ENCODE results near the gene PIGW.
"Not testable (repeated sequence)": the region's sequence is repeated elsewhere in the genome, so short reads cannot be mapped to it uniquely, and the experiment has no call there.

Gene PIGW, protein sequence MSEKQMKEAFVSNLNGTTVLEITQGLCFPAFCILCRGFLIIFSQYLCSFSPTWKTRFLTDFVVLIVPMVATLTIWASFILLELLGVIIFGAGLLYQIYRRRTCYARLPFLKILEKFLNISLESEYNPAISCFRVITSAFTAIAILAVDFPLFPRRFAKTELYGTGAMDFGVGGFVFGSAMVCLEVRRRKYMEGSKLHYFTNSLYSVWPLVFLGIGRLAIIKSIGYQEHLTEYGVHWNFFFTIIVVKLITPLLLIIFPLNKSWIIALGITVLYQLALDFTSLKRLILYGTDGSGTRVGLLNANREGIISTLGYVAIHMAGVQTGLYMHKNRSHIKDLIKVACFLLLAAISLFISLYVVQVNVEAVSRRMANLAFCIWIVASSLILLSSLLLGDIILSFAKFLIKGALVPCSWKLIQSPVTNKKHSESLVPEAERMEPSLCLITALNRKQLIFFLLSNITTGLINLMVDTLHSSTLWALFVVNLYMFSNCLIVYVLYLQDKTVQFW

DNA sequence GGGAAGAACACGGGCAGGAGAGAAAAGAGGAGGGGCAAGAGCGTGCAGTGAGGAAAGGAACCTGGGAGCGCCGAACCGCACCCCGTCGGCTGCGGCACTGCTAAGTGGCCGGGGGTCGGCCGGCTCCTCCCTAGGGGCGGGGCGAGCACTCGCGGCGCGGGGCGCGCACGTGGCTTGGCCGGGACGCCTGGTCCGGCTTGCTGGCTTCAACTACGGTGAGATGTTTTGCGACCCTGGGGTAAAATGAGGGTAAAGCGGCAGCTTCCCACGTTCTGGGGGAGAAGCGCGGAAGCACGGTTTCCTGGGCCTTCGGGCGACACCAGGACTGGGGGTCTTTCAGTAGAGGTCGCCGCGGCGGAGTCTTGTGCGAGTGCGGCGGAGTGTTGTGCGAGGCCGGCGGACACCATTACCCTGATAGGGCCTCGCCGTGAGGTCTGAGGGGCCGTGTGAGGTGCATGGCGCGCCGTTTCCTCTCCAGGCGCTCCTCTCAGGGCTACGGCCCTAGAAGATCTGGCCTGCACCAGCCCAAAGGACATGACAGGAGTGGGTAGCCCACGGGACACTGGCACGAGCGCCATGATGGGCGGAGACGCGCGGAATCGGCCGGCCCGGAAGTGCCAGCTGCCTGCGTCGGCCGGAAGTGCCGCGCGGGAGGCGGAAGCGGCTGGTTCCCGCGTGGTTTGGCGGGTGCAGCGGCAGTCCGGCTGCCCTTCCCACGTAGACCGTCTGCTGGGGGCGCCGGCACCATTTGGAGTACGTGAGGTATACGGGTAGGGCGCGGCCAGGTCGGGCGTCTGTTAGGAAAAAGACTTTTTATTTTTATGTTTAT is at the start of gene PIGW, which contains the start of gene MYO19:
Gene PIGW (plus strand): TSS at position 148 of the 829 bp plus-strand sequence. CDS start 2,115 bp downstream, outside the sequence.
Gene MYO19 (minus strand): TSS at position 29 of the 829 bp plus-strand sequence. CDS start 2,330 bp downstream, outside the sequence.
- DNase-seq = peak; percentile 80

DNA sequence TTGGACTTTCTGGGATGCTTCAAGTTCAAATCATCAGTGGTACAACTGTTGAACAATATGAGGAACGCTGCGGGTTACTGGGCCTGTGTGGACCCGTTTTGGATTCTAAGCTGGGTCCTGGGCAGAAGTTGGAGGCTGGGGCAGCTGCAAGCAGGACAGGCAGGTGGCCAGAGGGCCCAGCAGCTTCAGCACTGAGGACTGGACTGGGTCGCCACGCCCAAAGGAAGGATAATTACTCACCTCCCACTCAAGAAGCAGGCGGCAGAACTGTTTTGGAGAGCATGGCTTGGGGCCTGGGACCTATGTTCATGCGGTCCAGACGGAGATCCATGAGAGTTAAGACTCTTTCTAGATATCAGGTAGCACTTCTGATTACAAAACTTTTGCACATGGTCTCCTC is 49.8 kb upstream of the PIGW start:
- DNase-seq = no peak

DNA sequence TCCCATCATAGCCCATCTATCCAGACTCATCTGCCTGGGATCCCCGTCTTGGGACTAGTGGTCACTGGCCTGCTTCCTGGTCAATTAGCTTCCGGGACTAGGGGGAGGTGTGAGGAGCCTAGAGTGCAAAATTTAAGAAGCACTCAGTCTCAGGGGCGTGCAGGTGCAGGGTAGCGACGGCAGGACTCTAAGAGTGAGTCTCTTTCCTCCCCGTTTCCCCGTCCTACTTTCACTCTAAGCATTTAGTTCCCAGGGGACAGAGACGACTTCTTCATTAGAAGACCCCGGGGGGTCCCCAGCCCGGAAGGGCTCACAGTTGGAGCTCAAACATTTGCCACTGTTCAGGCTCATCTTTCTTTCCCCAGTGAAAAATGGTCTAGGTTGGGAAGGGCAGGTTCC is 49.0 kb upstream of the PIGW start:
- no peak for DNase-seq

DNA sequence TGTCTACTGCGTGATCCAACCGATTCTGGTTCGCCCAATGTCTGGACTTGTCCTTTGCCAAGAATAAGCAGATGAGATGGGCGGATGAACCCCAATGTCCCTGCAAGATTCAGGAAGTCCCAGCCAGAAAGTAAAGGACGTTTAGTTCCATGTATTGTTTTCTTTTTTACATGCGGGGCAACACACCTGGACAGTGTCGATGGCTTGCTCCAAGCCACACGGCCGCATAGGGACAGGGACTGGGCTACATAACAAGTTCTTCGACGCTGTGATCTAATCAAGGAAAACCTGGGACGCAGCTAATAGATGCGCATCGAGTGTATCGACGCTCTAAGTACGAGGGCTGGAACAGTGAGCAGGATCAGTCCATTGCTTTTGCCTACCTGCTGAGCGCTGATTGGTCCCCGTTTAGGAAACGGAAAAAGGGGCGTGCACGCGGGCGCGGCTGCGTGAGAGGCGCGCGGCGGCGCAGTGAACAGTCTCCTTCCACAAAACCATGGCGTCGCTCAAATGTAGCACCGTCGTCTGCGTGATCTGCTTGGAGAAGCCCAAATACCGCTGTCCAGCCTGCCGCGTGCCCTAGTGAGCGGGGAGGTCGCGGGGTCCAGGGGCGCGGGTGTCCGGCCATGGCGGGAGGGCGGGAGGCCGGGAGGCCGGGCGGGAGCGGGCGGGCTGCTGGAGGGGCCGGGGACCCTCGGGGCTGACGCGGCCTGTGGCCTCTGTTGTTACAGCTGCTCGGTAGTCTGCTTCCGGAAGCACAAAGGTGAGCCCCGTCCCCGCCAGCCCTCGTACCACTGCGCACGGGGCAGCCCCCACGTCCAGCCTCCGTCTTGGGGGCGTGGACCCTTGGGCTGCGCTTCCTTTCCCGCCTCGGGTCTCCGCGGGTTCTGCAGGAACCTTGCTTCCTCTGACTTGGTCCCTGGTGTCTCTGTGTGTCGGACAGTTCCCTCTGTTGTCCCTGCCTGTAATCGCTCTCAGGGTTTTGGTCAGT is 48.3 kb upstream of the PIGW start, which contains the start of gene ZNHIT3:
Gene ZNHIT3 (plus strand): TSS at position 478 of the 991 bp plus-strand sequence. CDS start 19 bp downstream, at position 497.
- DNase-seq = peak; percentile 89

DNA sequence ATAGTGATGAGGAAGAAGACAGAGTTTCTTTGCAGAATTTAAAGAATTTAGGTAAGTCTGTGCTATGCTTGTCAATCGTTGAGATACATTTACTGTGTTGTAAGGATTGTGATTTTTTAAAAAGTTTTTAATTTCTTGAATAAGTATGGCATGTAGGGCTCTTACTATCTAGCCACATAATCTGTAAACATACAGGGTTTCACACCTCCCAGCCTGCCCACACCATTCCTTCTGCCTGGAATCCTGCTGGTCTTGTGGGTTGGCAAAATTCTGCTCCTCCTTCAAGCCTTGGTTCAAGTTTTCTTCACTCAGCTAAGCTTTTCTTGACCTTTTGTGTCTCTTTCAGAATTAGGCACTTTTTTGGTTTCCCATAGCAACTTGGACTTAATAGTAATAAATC is 40.8 kb upstream of the PIGW start:
- no peak for DNase-seq

DNA sequence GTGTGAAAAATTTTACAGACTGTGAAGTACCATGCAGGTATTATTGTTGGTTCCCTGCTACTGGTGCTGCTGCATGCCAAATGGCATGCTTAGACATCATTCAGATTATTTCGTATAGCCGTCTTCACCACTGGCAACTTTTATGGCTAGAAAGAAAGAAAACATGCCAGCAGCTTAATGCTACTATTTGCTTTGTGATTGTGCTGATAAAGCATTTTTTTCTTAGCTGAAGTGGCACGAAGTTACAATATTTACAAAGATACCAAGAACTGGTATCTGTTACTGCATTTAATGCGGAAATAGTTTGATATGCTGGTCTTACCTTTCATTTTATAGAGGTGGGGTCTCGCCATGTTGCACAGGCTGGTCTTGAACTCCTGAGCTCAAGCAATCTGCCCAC is 40.1 kb upstream of the PIGW start:
- no peak for DNase-seq

DNA sequence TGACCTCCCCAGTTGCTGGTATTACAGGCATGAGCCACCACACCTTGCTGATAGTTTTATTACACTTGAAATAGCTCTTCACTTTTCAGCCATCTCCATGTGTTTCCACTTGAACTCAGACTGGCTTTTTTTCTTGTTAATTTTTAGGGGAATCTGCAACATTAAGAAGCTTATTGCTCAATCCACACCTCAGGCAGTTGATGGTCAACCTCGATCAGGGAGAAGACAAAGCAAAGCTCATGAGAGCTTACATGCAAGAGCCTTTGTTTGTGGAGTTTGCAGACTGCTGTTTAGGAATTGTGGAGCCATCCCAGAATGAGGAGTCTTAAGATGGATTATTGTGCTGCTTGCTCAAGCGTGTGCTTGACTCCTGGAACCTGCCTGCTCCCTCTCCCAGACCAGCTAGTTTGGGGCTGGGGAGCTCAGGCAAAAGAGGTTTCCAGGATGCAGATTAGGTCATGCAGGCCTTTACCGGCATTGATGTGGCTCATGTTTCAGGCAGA is 39.7 kb upstream of the PIGW start:
- no peak for DNase-seq

DNA sequence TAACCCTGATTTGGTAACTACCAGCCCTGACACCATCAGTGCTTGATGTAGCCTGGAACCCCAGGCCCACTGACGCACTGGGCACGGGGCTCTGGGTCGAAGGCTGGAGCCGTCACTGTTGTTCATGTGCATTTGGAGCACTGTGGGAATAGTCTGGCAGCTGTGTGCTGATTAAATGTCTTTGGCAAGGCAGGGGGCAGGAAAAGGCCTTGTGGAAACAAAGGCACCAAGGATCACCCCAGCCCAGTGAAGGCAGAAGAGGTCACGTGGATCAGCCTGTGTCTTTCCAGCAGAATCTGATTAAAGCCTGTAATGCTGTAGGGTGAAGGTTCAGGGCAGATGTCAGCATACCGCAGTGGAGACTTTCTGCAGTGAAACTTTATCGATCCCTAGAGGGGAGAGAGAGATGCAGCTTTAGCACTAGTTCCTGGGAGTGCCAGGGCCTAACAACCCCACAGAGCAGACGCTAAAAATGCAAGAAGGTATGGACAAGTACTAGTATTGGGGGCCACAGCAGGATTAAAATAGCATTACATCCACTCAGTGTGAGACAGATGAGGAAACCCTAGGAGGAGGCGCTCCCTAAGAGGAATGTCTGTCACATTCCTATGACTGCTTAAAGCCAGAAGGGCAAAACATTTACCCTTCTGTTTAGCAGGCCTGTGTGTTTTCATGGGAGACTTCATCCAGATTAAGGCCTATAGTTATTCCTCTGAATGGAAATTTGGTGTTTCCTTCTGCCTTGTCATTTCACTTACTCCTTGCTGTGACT is 38.6 kb upstream of the PIGW start:
- no peak for DNase-seq

DNA sequence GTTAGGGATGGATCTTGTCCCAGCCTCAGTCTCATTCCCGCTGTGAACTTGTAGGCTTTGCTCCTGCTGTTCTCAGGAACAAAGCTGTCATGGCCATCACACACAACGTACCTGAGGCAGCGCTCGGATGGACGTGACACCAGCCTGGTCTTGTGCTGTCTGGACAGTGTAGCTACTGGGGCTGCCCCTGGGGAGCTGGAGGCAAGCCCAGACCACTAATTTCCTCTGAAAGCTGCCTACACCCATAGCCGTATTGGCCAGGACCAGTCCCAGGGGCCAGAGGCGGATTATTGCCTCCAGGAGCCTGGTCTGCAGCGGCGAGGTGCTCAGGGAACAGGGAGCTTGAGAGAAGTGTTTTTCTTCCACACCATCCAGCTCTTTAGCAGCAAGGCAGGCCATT is 36.6 kb upstream of the PIGW start:
- DNase-seq = no peak

DNA sequence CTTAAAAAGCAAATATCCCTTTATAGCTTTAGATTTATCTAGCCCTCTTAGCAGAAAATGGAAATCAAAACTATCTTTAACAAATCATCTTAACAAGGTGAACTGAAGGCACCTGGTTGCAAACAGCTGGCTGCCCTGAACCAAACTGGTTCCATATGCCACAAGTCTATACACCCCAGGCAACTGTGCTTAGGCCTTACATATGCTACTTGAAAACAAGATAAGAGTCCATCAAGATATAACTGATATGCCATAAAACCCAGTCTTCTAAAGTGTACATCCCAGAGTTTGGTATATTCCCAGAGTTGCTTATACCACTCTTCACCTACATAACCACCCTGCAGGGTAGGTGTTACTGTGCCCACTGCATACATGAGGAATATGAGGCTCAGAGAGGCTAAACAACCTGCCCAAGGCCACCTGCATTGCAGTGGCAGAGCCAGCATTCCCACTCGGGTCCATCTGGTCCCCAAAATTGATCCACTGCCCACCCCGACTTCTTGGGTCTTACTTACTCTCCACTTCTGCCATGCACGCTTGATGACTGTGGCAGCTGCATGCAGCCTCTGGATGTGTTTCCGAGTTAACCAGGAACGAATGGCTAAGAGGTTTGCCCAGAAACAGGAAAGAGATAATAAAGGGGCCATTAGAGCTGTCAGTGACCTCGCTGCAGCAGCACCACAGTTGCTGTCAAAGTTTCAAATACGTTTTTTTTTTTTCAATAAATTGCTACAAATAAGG is 36.1 kb upstream of the PIGW start:
- DNase-seq = no peak

DNA sequence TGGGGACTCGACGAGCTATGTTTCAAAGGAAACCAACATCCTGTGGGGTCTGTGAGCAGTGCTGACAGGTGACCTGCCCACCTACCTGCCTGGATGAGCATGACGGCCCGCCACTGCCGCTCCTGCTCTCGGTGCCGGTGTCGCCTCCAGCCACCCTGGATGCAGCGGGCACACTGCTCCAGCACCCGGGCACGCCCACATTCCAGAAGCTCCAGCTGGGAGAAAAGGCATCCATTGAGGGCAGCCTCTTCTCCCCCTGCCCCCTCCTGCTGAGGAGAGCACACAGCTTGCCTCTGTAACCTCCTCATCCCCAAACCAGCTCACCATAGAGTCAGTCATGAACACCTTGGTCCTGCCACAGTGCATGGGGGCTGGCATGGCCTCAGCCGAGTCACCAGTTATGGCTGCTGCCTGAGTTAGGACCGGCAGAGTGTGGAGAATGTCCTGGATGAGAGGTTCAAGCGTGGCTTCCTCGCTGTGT is 34.0 kb upstream of the PIGW start:
- no peak for DNase-seq

DNA sequence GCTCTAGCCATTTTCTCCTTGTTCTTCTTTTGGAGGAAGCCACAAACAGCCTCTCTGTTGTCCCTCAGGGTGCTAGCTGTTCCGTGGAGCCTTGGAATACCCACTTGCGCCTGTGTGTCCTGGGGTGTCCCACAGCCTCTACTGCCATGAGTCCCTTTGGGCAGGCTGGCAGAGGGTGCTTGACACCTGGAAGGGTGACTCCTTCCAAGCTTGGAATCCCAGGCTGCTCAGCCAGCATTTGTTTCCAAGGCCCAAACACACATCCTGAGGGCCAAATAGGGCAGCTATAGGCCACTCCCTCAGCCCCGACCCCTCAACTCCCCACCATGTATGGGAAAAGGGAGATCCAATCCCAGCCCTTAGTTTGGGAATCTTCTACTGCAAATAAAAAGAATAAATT is 33.4 kb upstream of the PIGW start:
- no peak for DNase-seq

DNA sequence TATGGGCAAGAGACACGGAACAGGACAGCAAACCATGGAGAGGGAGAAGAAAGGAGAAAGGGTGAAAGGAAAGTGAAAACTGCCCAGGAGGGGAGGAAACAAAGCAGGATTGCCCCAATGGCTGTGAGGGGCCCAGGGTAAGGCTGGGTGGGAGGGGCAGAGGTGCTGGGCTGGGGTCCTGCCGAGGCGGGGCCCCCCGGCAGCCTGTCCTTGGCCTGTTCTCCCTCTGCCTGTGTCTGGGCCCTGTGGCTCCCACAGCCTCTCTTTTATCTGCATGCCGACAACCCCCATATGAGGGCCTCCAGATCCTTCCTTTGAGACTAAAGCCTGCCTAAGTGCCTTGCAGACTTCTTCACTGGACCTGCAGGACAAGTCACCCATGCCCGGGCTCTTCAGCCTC is 32.8 kb upstream of the PIGW start:
- no peak for DNase-seq

DNA sequence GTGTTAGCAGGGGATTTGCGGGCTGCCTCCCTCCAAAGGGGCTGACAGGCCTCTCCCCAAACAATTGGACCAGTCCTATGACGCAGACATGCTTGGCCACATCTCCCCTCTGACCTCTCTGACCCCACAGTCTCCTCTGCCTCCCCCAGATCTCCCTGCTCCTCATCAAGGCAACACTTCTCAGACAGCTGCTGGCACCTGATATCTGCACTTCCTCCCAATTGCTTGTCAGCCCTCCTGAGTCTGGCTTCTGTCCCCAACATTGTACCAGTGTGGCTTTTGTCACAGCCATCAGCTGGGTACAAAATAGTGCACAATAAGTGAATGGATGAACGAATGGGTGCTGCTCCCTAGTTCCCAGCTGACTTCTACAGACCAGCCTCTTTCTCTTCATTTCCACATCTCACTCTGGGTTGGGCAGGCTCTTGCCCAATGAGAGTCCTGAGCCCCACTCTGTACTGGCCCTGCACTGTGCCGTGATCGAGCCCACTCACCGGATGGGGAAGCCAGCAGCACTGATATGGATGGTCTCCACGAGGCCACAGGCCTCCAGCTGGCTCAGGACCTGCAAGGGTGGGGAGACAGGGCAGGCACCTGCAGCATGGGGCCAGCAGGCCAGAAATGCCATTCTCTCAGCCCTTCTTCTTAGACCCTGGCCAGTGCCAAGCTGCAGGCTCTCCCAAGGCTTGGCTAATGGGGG is 31.2 kb upstream of the PIGW start:
- no peak for DNase-seq

DNA sequence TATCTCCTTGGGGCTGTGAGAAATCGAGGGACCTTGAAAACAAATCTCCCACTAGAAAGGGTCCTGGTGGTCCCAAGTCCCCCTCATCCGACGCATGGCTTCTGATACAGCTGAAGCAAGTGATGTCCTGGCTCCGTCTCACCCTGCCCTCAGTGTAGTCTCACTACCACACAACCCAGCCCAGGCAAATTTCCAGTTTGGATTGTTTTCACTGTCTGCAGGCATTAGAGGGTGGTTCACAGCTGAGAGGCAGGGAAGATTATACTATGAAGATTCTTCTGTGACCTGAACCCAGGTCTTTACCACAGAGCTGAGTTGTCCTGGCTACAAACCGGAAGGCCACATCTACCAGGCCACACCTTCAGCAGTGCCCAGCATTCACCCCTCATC is 30.6 kb upstream of the PIGW start:
- no peak for DNase-seq

DNA sequence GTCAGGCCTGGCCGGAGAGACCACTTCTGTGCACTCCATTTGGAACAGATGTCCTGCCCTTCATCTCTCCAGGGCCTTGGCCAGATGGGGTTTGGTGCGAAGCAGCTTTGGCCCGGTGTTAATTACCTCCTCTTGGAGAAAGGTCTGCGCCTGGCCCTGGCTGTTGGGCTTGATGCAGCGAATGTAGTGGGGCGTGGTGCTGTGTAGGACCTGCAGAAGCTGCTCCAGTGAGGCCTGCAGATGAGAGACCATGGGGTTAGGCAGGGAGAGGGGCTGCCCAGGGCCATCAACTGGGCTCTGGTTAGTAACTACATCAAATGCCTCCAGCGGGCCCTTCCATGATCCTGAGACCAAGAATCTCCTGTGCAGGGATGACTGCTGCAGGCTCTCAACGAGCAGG is 29.6 kb upstream of the PIGW start:
- DNase-seq = no peak

DNA sequence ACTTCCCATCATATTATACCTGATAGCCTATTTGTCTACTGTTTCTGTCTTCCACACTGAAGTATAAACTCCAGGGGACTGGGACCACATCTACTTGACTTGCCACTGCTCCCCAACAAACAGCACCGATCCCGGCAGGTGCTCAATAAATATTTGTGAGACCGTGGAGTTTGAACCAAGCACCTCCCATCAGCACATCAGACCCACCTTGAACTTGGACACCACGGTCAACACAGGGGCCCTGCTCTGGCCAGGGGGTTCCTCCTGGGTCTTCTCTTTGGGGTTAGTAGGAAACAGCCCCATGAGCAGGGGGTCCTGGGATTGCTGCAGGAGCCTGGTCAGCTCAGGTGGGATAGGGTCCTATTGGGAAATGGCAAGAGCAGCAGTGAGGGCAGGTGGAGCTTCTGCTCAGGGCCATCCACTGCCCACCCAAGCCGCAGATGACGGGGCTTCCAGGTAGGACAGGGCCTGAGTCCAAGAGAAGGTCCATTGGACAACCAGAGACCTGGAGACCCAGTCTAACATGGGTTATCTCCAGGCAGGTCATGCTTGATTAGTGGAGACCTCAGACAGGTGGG is 28.4 kb upstream of the PIGW start:
- no peak for DNase-seq

DNA sequence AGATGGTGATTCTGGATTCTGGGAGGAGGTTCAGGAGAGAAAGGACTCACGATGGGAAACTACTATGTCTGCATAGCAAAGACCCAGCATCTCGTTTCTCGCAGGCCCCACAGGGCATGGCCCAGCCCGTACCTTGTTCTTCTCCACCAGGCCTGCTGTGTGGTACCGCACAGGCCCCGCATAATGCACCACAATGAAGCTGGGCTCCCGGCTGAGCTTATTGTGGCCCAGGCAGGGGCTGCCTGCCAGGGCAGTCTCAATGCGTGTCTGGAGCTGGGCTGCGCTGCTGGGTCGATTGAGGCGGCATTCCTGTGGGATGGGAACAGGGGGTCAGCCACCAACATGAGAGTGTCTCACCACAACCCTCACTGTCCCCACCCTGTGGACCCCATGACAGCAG is 28.0 kb upstream of the PIGW start:
- DNase-seq = no peak

DNA sequence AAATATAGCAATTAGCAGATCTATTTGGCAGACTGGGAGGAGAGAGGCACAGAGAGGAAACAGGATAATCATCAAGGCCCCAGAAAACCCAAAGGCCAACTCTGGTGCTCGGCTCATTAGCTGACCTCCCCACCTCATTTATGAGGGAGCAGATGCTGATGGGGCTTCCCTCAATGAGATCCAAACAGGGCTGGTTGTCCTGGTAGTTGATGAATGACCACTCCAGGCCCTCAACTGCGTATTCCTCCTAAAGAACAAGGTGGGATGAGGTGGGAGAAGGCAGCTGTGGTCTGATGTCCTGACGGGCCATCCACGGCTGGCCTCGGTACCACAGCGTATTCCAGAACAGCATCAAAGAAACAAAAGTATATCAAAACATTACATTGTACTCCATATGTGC is 27.5 kb upstream of the PIGW start:
- DNase-seq = no peak

DNA sequence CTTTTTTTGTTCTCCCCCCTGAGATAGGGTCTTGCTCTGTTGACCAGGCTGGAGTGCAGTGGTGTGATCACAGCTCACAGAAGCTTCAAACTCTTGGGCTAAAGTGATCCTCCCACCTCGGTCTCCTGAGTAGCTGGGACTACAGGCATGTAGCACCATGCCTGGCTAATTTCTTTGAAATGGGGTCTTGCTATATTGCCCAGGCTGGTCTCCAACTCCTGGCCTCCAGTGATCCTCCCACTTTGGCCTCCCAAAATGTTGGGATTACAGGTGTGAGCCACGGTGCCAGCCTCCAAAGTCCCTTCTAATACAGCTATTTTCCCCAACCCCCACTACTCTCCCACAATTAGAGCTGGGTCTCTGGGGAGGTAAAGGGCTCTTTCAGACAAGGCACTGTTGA is 26.3 kb upstream of the PIGW start:
- DNase-seq = not testable (repeated sequence)

All from NCI-H2029 (cell line).